Naive thymus-derived CD8-positive, alpha-beta T cell (primary cell): ENCODE measurements around the gene RNF141. TPM values are rescaled to one million over a fixed set of nuclear protein-coding genes. Genes with fewer than 3 reads are reported as not detected.

ENCODE experiments used
- ATAC-seq, 2 donors: fragments of 150-1000 bp; cut with Tn5 transposase in 1 of 2; sonication (Bioruptor Pico), chemical (Tn5 transposase) in 1 of 2; 1 replicate in 1 of 2; 2 replicates in 1 of 2; pipeline ENCODE4 v1.10.0; 2021; ENCODE audit warnings: mild to moderate bottlenecking in 2 of 2, moderate library complexity in 2 of 2
- POLR2A ChIA-PET: fragments of 350-600 bp; sonication (Branson Sonifier 250); formaldehyde crosslinking; loops from one replicate; lab custom pipeline; 2021; ENCODE audit warnings: antibody characterized with exemption; lab: Charles Lee
- DNase-seq, 10 donors: peaks; one replicate each; pipeline versions ENCODE4 v3.0.0 to v3.0.0-alpha.2; 2020 to 2022
- H3K27ac Mint-ChIP-seq, 10 donors: one replicate each; pipeline ENCODE4 v1.8.0; 2020 to 2022; ENCODE audit warnings: mild to moderate bottlenecking in 10 of 10, mixed read lengths in 10 of 10, moderate library complexity in 4 of 10, inconsistent platforms in 1 of 10
- H3K27me3 Mint-ChIP-seq, 5 donors: one replicate each; pipeline ENCODE4 v1.8.0; 2021 to 2022; ENCODE audit warnings: mixed read lengths in 5 of 5
- H3K36me3 Mint-ChIP-seq, 3 donors: one replicate each; pipeline ENCODE4 v1.8.0; 2020 to 2022; ENCODE audit warnings: mixed read lengths in 3 of 3, mild to moderate bottlenecking in 2 of 3, inconsistent platforms in 1 of 3
- H3K4me1 Mint-ChIP-seq, 4 donors: one replicate each; pipeline ENCODE4 v1.8.0; 2021 to 2022; ENCODE audit warnings: mixed read lengths in 4 of 4
- H3K4me3 Mint-ChIP-seq, 10 donors: one replicate each; pipeline ENCODE4 v1.8.0; 2020 to 2022; ENCODE audit warnings: mild to moderate bottlenecking in 10 of 10, mixed read lengths in 10 of 10, moderate library complexity in 6 of 10, inconsistent platforms in 1 of 10
- H3K9me3 Mint-ChIP-seq, 9 donors: one replicate each; pipeline ENCODE4 v1.8.0; 2020 to 2022; ENCODE audit warnings: mixed read lengths in 9 of 9, mild to moderate bottlenecking in 3 of 9, inconsistent platforms in 1 of 9, moderate library complexity in 1 of 9
- polyA plus RNA-seq, 3 donors: library from polyadenylated mRNA; unstranded; fragments of 300-500 nt; fragmentation: Illumina TruSeq; gene quantifications; one replicate each; pipeline ENCODE4 v1.2.3, GENCODE V29; 2021
- total RNA-seq, 8 experiments: library from RNA in 2 of 8; stranded (reverse) in 2 of 8; gene quantifications; one replicate each; pipeline ENCODE4 v1.2.3 and lab custom pipeline; 2021 to 2026

RNF141 gene
- total and polyA plus RNA-seq, 5 experiments from 2014 or later = 18.8 to 22.9 (median 20.5) TPM

DNA sequence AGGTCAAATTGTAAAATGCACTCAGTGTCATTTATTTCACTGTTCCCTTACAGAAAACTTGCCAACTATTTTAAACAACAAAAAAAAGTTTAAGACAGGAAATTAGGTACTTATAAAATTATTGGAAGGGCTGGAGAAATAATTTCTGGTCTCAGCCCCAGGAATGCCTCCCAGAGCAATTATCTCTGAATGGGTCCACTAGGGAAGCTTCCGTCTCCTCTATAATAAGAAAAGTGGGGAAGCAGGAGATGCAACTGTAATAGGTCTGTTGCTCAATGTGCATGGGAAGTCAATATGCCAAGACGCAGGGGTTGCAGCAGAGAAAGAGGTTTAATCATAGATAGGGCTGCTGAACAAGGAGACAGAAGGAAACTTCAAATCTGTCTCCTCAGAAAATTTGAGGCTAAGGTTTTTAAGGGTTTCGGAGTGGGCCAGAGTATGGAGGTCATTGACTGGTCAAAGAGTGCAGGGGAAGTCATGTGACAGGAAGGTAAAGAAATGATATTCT, 10.9 kb upstream of the RNF141 start:
- H3K27ac Mint-ChIP-seq = no peak overlapping the region
- DNase-seq (no peak), ATAC-seq (no peak)
- POLR2A ChIA-PET = no interaction called here
- H3K4me3 Mint-ChIP-seq = no peak overlapping the region
- peaks cover 0 to 13% (median 2%) of the 10 kb centered on the region in 3 donors for H3K36me3 Mint-ChIP-seq
- H3K27me3 Mint-ChIP-seq = peaks cover 0 to 17% (median 9%) of the 10 kb centered on the region in 5 donors
- peaks cover 0 to 17% (median 10%) of the 10 kb centered on the region in 9 donors for H3K9me3 Mint-ChIP-seq
- peaks cover 0 to 1% (median 0%) of the 10 kb centered on the region in 4 donors for H3K4me1 Mint-ChIP-seq

DNA sequence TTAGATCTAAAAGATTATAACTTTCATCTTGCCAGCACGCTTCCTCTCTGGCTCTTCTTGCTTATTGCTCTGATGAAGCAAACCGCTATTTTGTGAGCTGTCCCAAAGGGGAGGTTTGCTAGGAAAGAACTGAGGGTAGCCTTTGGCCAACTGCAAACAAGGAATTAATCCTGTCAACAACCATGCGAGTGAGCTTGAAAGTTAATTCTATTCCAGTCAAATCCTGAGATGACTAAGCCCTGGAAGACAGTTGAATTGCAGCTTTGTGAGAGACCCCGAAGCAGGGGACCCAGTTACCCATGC, 10.3 kb upstream of the RNF141 start:
- Mint-ChIP-seq H3K4me3 (no peak overlapping the region), H3K36me3 (peaks cover 0 to 13% (median 2%) of the 10 kb centered on the region in 3 donors), H3K27ac (no peak overlapping the region), H3K4me1 (peaks cover 0 to under 1% (median 0%) of the 10 kb centered on the region in 4 donors), H3K27me3 (peaks cover 0 to 13% (median 9%) of the 10 kb centered on the region in 5 donors), H3K9me3 (peaks cover 0 to 17% (median 10%) of the 10 kb centered on the region in 9 donors)
- DNase-seq (no peak), ATAC-seq (no peak)
- POLR2A ChIA-PET = no interaction called here

DNA sequence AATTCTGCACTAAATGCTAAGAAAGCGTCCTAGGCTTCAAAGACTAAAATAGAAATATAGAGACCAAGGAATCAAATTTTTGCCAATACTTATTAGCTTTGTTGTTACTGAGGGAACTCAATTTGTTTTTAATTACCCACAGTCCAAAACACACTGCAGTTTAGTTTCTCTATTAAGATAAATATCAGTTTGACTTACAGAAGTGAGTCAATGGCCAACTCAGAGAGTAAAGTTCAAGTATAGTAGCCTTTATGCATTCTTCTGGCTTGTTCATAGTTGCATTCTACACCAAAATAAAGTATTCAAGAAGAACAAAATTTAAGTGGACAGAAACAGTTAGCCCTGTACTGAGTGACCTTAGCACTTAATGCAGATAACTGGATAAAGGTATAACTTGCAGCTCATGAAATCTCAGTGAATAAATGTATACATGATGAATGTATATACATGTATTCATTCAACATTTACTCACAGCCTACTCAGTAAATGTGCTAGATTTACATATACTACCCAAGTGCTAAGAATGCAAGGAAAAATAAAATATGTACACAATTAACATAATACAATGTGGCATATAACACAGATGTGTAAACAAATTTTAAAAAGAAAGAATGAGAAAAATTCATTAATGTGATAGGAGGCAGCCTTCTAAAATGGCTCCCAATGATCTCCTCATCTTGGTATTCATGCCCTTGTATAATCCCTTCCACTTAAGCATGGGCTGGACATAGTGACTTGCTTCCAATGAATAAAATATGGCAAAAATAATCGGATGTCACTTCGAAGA, 9.7 kb upstream of the RNF141 start:
- H3K4me3 Mint-ChIP-seq = no peak overlapping the region
- H3K4me1 Mint-ChIP-seq = peaks cover 0 to 4% (median 0%) of the 10 kb centered on the region in 4 donors
- H3K9me3 Mint-ChIP-seq = peaks cover 0 to 17% (median 10%) of the 10 kb centered on the region in 9 donors
- peaks cover 0 to 13% (median 7%) of the 10 kb centered on the region in 5 donors for H3K27me3 Mint-ChIP-seq
- ATAC-seq (no peak), DNase-seq (no peak)
- POLR2A ChIA-PET = no interaction called here
- no peak overlapping the region for H3K27ac Mint-ChIP-seq
- H3K36me3 Mint-ChIP-seq = peaks cover 0 to 13% (median 2%) of the 10 kb centered on the region in 3 donors

DNA sequence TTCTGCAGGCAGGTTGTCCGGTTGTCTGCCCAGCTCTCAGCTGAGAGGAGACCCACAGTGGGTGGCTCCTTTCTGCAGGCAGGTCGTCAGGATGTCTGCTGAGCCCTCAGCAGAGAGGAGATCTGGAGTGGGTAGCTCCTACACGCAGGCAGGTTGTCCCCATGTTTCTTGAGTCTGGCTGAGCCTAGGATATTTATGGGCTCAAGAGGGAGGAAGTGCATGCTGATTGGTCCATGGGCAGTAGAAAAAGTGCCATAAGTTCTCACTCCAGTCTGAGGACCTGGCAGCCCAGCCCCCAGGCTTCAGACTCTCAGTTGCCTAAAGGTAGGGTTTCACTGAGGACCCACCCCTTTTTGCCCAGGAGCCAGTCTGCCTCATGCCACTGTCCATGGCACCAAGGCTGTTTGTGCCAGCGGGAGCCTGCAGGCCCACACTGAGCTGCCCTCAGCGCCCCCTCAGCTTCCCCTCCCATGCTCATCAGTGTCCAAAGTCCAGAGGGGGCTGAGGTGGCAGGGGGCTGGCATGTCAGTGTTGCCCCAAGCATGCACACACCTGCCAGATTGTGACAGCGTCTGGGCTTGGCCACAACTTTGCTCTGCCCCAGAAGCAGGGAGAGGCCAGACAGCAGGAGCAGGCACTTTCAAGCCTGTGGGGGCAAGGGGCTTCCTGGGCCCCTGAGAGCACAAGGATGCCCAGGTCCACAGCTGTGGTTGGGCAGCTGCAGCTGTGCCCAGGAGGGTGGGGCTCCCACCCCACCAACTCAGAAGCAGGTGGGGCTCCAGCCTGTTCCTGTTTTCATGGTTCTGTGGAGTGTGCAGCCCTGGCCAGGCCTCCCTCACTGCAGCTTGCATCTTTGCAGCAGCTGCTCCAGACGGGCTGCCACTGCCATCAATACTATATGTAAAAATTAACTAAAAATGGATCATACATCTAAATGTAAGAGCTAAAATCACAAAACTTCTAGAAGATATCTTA, 3.8 kb upstream of the RNF141 start:
- no peak overlapping the region for H3K27ac Mint-ChIP-seq

DNA sequence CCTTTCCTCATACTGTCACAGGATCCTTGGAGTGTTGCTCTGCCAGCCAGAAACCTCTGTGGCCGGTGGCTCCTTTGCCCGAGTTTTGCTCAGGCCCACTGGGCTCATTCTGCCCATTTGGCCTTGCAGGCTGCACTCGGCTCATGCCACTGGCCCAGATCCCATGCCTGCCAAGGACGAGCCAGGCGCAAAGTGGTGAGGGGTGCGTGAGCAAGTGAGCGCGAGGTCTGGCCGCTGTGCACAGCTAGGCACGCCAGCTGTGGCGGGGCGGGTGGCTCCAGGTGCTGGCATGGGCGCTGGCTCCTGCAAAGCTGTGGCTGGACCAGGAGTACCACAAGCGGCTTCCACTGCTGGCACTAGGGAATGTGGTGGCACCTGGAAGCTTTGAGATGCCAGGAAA, 2.8 kb upstream of the RNF141 start:
- Mint-ChIP-seq H3K4me3 (no peak overlapping the region), H3K9me3 (peaks cover 0 to 2% (median 0%) of the 10 kb centered on the region in 9 donors), H3K27me3 (peaks cover 0 to 7% (median 1%) of the 10 kb centered on the region in 5 donors), H3K27ac (peak overlapping the region in 1 of 10 donors; percentile 52), H3K4me1 (peaks cover 5 to 37% (median 15%) of the 10 kb centered on the region in 4 donors), H3K36me3 (no peaks in the 10 kb centered on the region)
- DNase-seq (no peak), ATAC-seq (no peak)
- POLR2A ChIA-PET = no interaction called here

More for the DNA sequence above, 3.8 kb upstream of the RNF141 start:
- POLR2A ChIA-PET = no interaction called here
- Mint-ChIP-seq H3K9me3 (peaks cover 0 to 2% (median 0%) of the 10 kb centered on the region in 9 donors), H3K4me1 (peaks cover 2 to 28% (median 11%) of the 10 kb centered on the region in 4 donors), H3K36me3 (no peaks in the 10 kb centered on the region), H3K4me3 (no peak overlapping the region), H3K27me3 (peaks cover 0 to 9% (median 1%) of the 10 kb centered on the region in 5 donors)
- DNase-seq = peak in 2 of 10 donors; percentile 5 to 56
- no peak for ATAC-seq

DNA sequence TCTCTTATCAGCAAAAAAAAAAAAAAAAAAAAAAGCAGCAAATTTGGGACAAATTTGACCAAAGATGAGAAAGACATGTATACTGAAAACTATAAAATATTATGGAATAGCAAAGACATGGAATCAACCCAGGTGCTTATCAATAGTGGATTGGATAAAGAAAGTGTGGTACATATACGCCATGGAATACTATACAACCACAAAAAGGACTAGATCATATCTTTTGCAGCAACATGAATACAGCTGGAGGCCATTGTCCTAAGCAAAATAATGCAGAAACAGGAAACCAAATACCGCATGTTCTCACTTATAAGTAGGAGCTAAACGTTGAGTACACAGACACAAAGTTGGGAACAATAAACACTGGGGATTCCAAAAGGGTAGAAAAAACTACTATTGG, 1.8 kb upstream of the RNF141 start:
- POLR2A ChIA-PET = interaction anchor here (0.7 to 1.4 kb wide), 2 partner anchors 63 to 106 kb away, joined by 3 to 12 read pairs; no protein-coding TSS in a partner anchor
- Mint-ChIP-seq H3K36me3 (no peaks in the 10 kb centered on the region), H3K4me1 (peaks cover 6 to 46% (median 17%) of the 10 kb centered on the region in 4 donors), H3K4me3 (no peak overlapping the region), H3K9me3 (peaks cover 0 to 2% (median 0%) of the 10 kb centered on the region in 9 donors), H3K27me3 (peaks cover 0 to 2% (median 0%) of the 10 kb centered on the region in 5 donors), H3K27ac (no peak overlapping the region)
- no peak for DNase-seq
- no peak for ATAC-seq

DNA sequence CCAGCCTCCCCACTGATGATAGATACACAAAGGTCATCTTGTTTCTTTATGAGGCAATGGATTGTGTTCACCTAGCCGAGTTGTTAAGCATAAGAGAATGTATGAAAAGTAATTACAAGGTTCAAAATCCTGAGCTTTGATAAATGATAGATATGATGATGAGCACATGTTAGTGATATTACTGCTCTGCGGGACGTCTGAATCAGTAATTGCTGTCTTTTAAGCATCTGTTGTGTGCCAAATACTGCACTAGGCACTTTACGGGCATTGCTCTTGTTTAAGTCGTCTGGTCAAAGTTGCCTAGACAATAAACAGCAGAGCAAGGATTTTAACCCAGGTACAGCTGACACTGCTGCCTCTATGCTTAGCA, 559 bp upstream of the RNF141 start:
- peaks cover 0 to 2% (median 0%) of the 10 kb centered on the region in 5 donors for H3K27me3 Mint-ChIP-seq

DNA sequence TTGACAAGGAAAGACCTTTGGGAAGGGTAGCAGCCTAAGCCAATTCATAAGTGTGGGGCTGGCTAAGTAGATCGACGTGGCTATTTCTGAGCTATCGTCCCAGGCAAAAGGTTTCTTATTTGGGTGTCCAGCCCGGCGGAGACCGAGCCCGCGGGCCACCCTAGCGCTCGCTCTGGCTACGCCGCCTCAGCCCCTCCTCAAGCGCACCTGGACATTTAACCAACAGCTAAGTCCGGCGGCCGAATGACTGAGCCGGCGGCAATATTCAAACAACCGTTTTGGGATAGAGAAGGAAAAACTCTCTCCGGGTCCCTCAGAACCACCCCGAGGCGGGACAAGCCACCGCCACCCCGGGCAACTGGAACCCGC, 457 bp downstream of the RNF141 start:
- H3K27me3 Mint-ChIP-seq = peaks cover 0 to 2% (median 0%) of the 10 kb centered on the region in 5 donors
- peak; percentile 7 to 10 for ATAC-seq
- H3K9me3 Mint-ChIP-seq = peaks cover 0 to 2% (median 0%) of the 10 kb centered on the region in 9 donors
- no peaks in the 10 kb centered on the region for H3K36me3 Mint-ChIP-seq
- POLR2A ChIA-PET = interaction anchor here (0.8 to 2.6 kb wide), 17 partner anchors 17 to 1080 kb away, joined by 3 to 15 read pairs (median 4); partner anchors contain the start of genes AMPD3, CTR9, EIF4G2 and ZBED5
- H3K4me1 Mint-ChIP-seq = peaks cover 12 to 60% (median 24%) of the 10 kb centered on the region in 4 donors
- H3K27ac Mint-ChIP-seq = peak overlapping the region; percentile 79 to 98 (median 94)
- H3K4me3 Mint-ChIP-seq = peak overlapping the region; percentile 82 to 93 (median 90)
- DNase-seq = no peak

More for the DNA sequence above, 559 bp upstream of the RNF141 start:
- H3K27ac Mint-ChIP-seq = peak overlapping the region; percentile 81 to 98 (median 94)
- DNase-seq (no peak), ATAC-seq (no peak)
- peak overlapping the region; percentile 82 to 93 (median 90) for H3K4me3 Mint-ChIP-seq
- H3K4me1 Mint-ChIP-seq = peaks cover 6 to 55% (median 18%) of the 10 kb centered on the region in 4 donors
- POLR2A ChIA-PET = interaction anchor here (1.0 to 2.6 kb wide), 15 partner anchors 18 to 1081 kb away, joined by 3 to 15 read pairs (median 4); partner anchors contain the start of genes AMPD3, EIF4G2, ZBED5 and ZNF143
- no peaks in the 10 kb centered on the region for H3K36me3 Mint-ChIP-seq
- H3K9me3 Mint-ChIP-seq = peaks cover 0 to 2% (median 0%) of the 10 kb centered on the region in 9 donors

DNA sequence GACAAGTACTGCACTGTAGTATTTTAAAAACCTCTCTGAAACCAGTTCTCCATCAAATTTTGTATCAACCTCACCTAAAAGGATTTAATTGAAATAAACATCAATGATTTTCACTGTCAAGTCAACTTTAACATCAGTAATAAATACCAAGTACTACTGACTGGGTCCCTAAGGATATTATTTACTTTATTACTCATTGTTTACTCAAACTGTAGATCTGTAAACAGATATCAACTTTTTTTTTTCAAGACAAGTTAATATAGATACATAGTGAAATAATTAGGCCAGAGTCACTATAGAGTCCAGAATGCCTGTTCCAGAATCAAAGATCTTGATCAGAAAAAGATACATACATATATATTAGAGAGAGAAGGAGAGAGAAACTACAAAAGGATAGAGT, 1.6 kb downstream of the RNF141 start:
- Mint-ChIP-seq H3K36me3 (no peaks in the 10 kb centered on the region), H3K4me1 (peaks cover 12 to 59% (median 24%) of the 10 kb centered on the region in 4 donors), H3K4me3 (peak overlapping the region; percentile 82 to 93 (median 90)), H3K27ac (peak overlapping the region in 5 of 10 donors; percentile 83 to 97 (median 95)), H3K9me3 (peaks cover 0 to 2% (median 0%) of the 10 kb centered on the region in 9 donors), H3K27me3 (peaks cover 0 to 2% (median 0%) of the 10 kb centered on the region in 5 donors)
- POLR2A ChIA-PET = interaction anchor here (1.2 to 2.6 kb wide), 2 partner anchors 82 to 84 kb away, joined by 3 to 15 read pairs; partner anchors contain the start of gene AMPD3
- ATAC-seq = no peak
- no peak for DNase-seq

DNA sequence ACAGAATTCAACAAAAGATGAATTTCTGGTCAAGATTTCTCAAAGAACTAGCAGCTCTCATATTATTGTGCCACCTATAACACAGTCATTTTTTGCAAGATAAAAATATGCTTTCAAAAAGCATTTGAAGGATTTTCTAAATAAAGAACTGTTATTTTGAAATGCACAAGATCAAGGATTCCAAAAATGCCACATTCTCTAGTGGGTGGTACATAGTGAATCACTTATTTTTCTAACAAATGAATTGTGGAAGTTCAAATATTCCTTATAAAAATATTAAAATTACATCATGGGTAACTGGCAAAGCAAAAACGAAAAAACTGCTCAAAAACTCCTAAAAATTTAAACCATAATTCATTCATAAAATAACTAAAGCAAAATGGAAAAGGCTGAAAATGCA, 2.1 kb downstream of the RNF141 start:
- peaks cover 0 to 2% (median 0%) of the 10 kb centered on the region in 9 donors for H3K9me3 Mint-ChIP-seq
- H3K36me3 Mint-ChIP-seq = peaks cover 0 to 2% (median under 1%) of the 10 kb centered on the region in 3 donors
- no peaks in the 10 kb centered on the region for H3K27me3 Mint-ChIP-seq
- H3K27ac Mint-ChIP-seq = peak overlapping the region in 1 of 10 donors; percentile 97
- H3K4me3 Mint-ChIP-seq = no peak overlapping the region
- peaks cover 12 to 61% (median 24%) of the 10 kb centered on the region in 4 donors for H3K4me1 Mint-ChIP-seq
- no peak for ATAC-seq
- no peak for DNase-seq
- POLR2A ChIA-PET = no interaction called here

DNA sequence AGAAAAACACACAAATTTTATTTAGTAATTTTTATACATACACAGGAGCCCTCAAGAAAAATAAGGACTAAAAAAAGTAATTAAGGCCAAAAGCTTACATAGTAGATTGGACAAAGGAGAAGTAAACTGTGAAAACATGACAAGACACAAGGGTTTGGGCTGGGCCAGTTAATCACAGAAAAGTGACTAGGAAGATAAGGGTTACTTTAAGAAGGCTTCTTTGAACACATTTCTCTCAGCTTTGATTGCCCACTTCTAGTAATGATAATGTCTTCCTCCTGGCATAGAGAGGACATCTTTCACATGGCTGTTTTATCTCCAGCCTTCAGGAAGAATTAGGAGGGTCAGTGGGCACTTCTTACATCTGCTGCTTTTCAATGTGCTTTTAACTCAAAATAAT, 3.4 kb downstream of the RNF141 start:
- Mint-ChIP-seq H3K4me3 (no peak overlapping the region), H3K4me1 (peaks cover 13 to 63% (median 24%) of the 10 kb centered on the region in 4 donors), H3K27ac (peak overlapping the region in 1 of 10 donors; percentile 12), H3K27me3 (no peaks in the 10 kb centered on the region), H3K9me3 (no peaks in the 10 kb centered on the region), H3K36me3 (peaks cover 4 to 12% (median 7%) of the 10 kb centered on the region in 3 donors)
- no peak for DNase-seq
- POLR2A ChIA-PET = no interaction called here
- no peak for ATAC-seq

DNA sequence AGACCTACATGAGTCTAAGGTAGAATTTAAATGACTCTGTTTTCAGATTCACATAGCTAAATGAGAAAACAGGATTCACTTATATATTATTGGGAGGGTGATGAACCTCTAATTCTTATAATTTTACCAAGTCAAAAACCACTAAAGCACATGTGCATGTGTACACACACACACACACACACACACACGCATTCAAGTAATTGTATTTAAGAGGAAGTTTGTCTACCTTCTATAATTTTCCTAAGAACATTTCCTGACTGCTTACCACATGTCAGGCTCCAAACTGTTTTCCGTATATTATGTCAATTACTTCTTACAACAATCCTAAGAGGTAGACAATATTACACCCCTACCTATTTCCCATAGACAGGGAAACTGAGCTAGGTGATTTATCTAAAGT, 6.7 kb downstream of the RNF141 start:
- Mint-ChIP-seq H3K4me1 (peaks cover 7 to 42% (median 10%) of the 10 kb centered on the region in 4 donors), H3K27me3 (no peaks in the 10 kb centered on the region), H3K27ac (no peak overlapping the region), H3K4me3 (no peak overlapping the region), H3K9me3 (no peaks in the 10 kb centered on the region), H3K36me3 (peaks cover 4 to 38% (median 16%) of the 10 kb centered on the region in 3 donors)
- ATAC-seq (no peak), DNase-seq (no peak)
- POLR2A ChIA-PET = no interaction called here
